ENCODE results near the gene PNPLA7.

PNPLA7 gene

DNA sequence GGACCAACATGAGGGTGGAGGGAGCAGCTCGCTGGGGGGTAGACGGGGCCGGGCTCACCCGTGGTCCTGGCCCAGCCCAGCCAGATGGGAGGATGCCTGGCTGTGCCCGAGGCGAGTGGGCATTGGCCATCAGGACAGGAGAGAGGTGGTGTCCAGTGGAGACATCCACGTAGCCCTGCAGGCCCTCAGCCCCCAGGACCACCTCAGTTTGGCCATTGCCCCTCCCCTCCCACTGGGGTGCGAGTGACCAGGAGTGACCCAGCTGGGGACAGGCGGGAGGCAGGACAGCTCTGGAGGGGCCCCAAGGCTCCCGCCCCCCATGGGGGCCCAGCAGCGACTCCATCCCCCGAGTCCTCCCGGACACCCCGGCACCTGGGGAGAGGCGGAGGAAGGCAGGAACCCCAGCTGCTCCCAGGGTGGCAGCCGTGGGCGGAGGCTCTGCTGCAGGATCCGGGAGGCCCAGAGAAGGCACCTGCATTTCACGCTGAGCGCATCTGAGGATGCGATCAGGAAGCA lies 118.7 kb downstream of the PNPLA7 start:
- no peak for DNase-seq

DNA sequence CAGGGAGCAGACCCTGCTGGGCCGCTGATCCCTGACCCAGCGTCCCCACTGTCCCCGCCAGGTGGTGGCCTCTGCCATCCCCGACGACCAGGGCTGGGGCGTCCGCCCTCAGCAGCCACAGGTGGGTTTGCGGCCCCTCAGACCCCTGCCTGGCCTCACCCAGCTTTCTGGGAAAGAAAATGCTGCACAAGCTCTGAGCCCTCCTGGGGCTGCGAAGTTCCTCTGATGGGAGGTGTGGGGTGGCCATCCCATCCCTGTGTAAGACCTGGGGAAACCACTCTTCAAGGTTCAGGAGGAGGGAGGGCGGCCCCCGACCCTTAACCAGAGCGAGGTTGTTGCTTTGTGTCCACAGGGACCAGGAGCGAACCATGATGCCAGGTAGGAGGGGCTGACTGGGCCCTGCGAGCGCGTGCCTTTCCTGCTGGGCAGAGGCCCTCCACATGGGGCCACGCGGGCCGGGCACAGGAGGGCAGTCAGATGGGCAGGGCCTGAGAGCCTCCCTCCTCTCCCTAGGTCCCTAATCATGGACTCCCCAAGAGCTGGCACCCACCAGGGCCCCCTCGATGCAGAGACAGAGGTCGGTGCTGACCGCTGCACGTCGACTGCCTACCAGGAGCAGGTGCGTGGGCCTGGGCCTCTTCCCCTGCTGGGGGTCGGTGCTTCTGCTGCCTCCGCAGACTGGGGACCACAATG lies 119.3 kb downstream of the PNPLA7 start:
- no peak for DNase-seq

DNA sequence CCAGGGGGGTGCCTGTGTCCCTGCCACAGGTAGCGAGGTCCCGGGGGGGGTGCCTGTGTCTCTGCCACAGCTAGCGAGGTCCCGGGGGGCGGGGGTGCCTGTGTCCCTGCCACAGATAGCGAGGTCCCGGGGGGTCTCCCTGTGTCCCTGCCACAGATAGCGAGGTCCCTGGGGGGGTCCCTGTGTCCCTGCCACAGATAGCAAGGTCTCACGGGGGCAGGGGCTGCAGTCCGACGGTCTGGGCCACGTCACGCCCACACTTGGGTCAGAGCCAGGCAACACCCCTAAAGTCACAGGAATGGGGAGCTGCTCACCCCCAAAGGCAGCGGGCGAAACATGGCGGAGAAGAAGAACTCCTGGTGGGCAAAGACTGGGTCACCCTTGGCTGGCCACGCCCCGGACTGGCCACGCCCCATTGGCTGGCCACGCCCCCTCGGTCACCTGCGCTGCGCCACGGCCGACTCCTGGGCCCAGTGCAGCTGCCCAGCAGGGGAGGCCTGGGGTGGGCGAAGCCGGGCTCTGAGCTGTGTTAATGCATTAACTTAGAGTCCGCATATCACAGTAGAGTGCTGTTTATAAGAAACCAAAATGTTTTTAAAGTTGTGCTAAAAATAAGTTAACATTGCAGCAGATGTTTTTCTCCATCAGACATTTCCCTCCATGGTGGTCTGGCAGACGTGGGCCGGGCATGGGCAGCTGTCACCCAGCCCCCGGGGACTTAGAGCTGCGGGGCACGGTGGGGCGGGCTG lies 120.1 kb downstream of the PNPLA7 start:
- DNase-seq = no peak

DNA sequence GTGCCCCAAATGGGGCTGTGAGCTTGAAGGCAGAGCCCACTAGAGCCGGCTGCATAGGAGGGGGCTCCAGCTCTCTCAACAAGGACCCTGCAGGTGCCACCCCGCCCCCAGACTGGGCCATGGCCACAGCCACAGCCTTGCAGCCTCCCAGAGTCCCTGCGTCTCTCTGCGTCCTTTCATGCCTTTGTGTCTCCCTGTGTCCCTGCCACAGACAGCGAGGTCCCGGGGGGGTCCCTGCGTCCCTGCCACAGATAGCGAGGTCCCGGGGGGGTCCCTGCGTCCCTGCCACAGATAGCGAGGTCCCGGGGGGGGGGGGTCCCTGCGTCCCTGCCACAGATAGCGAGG lies 120.7 kb downstream of the PNPLA7 start:
- DNase-seq = no peak

DNA sequence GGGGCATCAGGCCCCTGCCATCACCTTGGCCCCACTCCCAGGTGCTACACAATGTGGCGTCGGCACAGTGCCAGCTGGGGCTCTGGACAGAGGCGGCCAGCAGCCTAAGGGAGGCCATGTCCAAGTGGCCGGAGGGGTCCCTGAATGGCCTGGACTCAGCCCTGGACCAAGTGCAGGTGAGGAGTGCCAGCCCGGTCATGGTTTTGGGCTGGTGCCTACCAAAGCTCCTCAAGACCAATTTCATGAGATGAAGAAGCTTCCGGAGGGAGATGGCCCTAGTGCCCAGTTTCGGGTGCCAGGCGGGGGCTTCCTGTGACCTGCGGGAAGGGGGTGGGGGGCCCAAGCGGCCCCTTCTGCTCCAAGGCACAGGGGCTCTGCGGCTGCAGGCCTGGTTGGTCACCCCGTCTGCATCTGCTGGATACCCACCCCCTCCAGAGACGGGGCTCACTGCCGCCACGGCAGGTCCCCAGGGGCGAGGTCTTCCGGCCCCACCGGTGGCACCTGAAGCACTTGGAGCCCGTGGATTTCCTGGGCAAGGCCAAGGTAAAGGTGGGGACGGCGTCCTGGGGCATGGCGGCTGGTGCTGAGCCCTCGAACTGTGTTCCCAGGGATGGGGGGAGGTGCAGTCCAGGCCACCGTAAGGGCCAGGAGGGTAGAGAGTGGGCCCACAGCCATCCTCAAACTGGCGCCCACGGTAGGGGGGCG lies 121.2 kb downstream of the PNPLA7 start:
- DNase-seq = no peak

DNA sequence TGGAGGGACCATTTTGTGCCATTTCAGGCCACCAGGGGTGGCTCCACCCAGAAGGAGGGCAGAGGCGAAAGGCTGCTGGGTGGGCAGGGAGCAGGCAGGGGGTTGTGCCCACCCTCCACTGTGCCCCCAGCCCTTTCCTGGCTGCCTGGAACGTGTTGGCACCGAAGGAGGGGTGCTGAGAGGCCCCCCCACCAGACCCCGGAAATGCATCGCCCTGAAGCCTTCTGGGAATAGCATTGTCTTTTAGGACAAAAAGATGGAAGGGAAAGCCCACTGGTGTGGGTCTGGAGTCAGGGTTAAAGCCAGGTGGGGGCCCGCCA lies 121.9 kb downstream of the PNPLA7 start:
- no peak for DNase-seq

DNA sequence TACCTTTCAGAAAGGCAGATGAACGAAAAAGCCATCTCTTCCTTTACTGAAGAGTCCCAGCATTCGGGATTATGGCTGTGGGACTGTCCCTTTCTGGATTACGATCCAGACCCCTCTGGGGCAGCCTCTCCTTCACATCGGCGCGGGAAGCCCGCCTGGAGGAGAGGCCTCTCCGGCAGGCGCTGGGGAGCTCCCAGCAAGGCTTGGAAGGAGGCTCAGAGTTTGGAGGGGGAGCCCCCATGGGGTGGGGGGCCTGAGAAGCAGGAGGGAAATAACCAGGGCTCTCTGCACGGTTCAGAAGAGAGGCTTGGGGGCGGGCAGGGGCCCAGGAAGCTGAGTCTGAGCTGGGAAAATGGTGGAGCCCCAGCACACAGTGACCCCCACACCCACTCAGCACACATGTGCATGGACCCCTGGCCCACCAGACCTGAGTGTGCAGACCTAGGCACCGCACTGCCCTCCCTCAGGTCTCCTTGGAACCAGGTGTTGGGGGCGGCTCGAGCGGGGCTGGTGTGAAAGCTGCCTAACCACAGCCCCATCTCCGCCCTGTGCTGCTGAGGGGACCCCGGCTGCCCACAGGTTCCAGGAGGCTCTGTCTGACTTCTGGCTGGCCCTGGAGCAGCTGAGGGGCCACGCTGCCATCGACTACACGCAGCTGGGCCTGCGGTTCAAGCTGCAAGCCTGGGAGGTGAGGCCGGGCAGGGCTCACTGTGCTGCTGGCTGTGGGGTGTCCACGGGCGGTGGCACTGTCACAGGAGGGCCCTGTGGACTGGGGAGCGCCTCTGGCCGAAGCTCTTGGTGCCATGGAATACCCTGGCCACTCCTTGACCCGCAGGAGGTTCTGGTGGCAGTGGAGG lies 122.5 kb downstream of the PNPLA7 start:
- no peak for DNase-seq

DNA sequence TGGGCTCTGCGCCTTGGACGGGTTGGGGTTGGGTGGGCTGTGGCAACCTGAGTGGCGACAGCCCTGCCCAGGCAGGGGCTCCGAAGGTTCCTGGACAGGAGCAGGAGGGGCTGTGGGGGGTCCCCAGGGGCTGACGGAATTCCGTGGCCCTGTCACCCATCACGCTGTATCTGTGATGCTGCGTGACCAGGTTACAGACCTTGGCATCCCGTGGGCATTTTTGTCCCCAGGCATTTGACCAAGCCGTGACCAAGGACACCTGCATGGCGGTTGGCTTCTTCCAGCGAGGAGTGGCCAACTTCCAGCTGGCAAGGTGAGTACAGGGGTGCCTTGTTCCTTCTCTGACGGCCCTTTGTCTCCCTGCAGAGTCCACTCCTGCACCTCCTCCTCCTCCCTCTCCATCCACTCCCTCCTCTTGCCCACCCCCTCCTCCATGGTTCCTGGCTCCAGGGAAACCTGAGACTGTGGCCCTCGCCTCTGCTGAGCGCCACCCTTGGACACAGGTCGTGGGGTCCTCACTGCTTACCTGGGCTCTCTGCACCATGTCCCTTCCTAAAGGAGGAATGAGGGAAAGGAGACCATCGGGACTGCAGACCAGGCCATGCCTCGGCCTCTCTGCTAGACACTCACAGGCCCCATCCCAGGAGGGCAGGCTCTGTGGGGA lies 124.1 kb downstream of the PNPLA7 start:
- DNase-seq = no peak

DNA sequence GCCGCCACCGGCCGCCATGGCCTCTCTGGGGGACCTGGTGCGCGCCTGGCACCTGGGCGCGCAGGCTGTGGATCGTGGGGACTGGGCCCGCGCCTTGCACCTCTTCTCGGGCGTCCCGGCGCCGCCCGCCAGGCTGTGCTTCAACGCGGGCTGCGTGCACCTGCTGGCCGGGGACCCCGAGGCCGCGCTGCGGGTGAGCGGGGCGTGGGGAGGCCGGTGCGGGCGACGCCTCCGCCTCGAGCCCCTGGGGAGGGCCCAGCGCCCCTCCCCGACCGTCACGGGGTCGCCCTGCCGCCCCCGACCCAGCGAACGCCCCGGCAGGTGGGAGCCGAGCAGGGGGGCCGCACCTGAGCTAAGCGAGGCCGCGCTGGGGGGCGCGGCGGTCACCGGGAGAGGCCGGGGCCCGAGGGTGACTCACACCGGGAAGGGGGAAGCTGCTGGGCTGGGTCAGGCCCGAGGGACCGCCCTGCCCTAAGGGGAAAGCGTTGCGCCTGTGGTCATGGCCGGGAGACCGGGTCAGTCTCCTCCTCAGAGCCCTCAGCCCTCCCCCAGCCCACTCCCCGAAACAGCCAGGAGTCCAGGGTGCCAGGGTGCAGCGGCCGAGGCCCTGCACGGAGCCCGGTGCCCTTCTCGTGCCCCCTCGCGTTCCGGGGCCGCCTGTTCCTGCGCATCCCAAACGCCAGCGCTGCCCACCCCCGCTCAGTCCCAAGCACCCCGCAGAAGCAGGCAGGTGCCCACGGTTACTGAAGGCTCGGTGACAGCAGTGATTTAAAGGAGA lies 126.5 kb downstream of the PNPLA7 start:
- DNase-seq = no peak

DNA sequence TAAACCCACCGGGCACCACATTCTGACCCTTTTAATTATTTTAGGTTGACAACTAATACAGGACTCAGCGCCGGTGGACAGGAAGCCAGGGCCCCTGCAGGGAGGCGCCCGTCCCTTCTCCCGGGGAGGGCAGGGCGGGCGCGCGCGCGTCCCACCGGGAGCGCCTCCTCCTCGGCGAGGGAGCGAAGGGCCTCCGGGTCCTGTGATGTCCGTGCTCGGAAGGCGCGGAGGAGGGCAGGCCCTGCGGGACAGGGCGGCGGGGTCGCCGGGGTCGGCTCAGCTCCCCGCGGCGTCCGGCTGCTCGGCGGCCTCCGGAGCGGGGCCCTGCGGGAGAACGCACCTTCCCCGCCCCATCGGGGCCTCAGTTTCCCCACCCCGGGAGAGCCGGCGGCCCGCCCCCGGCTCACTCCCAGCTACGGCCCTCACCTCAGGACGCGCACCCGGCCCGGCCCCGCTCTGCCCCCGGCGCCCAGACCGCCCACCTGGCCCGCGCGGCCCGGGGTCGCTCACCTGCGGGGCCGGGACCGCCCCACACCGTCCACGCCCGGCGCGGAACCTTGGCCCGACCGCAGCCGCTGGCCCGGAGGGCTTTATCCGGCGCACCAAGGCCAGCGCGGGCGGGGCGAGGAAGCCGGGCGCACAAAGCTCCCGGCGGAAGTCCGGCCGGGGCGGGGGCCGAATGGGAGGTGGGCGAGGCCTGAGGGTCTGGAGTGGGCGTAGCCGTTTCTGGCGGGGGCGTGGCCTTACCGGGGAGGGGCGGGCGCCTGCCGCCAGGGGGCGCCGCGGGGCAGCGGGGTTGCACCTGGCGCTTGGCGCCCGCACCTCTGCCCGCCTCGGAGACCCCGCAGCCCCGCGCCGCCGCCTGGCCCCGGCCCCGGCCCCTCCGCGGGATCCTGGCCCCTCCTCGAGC lies 127.3 kb downstream of the PNPLA7 start, which contains the start of the genes EXD3 and NOXA1:
Gene EXD3, minus strand, starts transcription at position 559 of the 910 bp plus-strand sequence. CDS start 27,805 bp downstream, outside the sequence.
Gene NOXA1, plus strand, starts transcription at position 790 of the 910 bp plus-strand sequence. CDS start 137 bp downstream, outside the sequence.
- DNase-seq = peak; percentile 92 to 97 (median 94)

DNA sequence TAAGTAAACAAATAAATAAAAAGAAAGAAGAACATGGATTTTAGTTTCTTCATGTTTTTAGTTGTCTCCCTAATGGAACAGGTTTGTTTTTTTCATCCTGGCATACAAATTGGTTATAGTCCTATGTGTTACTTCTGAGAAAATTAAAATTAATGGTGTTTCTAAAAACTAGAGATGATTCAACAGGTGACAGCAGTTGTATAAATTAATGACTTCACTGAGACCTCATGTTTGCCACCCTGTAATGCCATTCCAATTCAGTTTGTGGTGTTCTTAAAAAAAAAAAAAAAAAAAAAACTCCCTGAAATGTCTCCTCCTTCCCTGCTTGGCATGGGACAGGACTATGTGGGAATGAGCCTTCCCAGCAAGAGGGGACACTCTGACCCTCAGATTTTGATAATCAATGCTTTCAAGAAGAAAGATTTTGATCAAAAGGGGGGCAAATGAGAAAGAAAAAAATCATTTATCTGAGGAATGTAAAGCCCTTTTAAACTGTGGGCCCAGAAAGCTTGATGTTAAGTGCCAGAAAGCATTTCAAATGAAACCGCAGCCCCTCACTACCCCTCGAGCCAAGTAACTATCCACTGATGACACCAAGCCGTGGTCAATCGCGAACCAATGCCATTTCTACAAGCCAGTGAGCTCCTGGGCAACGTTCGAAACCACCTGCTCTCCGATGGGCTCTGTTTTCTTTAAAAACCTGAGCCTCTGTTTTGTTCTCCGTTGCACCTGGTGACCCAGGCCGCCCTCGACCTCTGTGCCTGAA lies 128.2 kb downstream of the PNPLA7 start:
- no peak for DNase-seq

DNA sequence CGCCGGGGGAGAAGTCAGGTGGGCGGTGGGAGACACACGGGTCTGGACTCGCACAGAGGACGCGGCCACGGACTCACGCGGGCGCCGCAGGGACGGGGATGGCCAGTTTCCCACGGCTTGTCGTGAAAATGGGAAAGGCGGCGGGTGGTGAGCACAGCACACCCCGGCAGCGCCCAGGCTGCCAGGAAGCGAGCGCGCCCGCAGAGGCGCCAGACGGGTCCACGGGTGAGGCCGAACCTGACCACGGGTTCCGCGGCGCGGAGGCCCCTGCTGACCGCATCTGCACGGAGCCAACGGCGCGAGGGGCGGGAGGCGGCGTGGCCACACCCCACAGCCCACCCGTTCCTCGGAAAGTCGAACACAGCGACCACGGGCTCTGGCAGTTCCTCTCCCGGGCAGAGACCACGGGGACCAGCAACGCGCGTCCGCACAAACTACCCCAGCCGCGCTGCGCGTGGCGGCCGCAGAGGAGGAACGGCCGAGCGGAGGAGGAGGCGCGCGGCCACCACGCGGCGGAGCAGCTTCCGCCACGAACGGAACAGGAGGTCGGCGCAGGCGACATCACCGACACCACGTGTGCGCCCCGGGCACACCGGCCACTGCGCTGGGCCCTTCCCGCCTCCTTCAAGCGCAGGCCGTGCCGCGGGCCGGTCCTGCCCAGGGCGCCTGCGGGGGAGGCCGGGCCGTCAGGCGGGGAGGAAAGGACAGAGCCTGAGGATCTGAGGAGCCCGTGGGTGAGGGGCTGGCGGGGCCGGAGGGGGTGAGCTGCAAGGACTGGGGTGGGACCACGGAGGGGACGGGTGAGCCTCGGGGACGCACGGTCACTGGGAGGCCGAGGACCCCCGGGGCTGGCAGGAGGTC lies 132.8 kb downstream of the PNPLA7 start:
- no peak for DNase-seq

DNA sequence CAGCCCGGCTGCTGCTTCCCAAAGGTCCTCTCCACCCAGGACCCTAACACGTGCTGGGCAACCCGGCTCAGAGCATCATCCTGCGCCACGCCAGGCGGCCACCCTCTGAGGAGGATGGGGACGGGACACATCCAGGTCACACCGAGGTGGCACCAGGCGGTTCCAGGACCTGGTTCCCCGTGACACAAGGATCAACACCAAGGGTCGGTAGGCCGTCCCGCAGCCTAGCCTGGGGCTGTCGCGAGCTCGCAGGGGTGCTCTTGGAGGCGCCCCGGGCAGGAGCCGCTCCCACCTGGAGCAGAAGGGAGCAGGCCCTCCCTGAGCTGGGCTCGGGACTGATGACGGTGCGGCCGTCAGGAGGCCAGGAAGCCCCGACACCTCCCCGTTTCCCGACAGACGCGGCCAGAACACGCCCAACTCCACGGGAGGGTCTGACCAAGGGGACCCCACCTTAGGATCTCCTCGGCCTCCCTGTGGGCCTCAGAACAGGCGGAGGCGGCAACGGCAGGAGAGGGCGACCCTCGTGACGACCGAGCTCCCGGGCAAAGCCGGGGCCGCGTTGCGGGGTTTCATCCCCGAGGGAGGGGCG lies 133.5 kb downstream of the PNPLA7 start:
- DNase-seq = no peak

DNA sequence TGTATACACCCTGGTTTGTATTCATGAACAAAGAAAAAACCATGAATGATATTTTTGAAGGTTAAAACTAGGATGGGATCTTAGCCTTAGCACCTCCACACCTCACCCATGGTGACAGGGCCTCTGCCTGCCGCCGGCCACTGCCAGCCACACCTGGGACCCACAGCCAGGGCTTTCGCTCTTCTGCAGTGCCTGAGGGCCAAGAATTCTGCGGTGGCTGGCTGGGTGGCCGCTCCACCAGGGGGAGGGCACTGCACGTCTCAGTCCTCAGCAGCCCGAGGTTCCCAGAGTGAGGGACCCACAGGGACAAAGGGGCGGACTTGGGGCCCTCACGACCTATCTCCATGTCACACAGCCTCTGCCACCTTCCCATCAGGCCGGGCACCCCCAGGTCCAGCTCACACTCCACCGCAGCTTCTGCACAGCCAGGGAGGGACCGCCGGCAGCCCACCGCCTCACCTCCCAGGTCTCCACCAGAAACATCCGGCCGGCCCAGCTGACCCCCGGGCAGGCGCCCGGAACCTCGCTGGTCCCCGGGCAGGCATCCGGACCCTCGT lies 134.1 kb downstream of the PNPLA7 start:
- DNase-seq = no peak

DNA sequence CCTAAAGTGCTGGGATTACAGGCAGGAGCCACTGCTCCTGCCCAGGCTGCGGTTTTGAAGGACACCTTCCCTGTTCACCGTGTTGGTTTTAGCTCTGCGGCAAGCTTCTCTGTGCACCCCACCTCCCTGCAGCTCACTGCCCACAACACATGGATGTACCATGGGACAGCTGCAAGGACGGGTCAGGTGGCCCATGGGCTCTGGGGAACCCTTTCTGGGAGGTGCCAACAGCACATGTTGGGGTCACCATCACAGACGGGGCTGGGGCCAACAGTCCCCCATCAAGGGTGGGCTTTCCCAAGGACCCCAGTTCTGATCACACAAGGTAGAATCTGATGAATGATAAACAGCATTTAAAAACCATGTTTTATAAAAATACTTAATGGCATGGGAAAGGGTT lies 134.8 kb downstream of the PNPLA7 start:
- DNase-seq = no peak

DNA sequence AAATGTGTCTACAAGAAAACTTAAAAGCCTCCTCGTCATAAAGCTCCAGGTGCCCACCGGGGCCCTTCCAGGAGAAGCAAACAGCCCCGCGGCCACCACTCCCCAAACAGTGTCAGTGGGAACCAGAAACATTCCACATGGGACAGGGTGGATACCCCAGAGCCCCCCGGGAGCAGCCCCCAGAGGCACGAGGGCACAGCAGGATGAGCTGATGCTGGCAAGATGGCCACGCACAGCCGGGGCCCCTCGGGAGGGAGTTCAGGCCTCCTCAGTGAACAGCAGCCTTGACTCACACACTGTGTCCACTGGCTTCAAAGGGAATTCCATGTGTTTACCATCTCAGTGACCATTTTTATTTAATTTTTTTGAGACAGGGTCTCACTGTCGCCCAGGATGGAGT lies 137.8 kb downstream of the PNPLA7 start:
- no peak for DNase-seq

DNA sequence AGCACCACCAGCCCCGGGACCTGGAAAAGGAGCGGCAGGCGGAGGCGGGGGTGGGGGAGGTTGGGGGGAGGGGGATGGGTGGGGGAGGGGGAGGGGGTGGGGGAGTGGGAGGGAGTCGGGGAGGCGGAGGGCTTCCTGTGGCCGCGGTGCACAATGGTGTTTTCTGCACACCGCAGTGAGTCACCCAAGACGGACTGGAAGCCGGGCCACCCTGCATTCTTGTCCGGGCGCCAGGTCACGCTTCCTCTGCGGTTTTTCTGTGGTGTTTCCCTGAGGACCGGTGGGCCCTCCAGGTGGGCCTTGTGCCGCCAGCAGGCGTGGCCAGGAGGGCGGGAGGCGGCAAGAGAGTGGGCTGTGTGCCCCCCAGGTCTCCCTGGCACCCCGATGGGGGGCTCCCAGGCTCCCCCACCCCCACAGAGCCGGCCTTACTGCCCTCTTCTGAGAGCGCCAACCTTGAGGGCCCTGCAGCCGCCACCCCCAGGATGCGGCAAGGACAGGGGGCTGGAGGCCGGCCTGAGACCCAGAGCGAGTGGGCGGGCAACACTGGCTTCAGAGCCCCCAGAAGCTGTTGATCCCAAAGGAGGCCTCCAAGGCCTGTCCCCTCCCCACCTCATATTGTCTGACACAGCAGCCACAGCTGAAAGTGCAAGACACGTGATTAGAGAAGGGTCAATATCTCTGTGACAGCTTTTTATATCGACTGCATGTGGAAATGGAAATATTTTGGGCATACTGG lies 138.4 kb downstream of the PNPLA7 start:
- no peak for DNase-seq
